Measurements from ENCODE around the gene TCL1A.

GRCh38 chr14:95741781-95742180 is 27.9 kb upstream of the TCL1A start:
- no peak for TF ChIP-seq CTCF (IDR thresholded peaks at IDR 0.05)
- no peak for TF ChIP-seq POLR2A (IDR thresholded peaks at IDR 0.05)
- TF ChIP-seq EP300 (IDR thresholded peaks at IDR 0.05): no peak
